AG04449 (cell line): ENCODE data around the gene TFPI.
A peak's percentile ranks its signal among the peaks of the same experiment; 100 is the strongest.

ENCODE experiments used
- CTCF ChIA-PET: fragments of 350-600 bp; formaldehyde crosslinking; extraction: SDS; loops from one replicate; lab custom pipeline; 2021; ENCODE audit warnings: antibody characterized with exemption; lab: Yijun Ruan, JAX
- POLR2A ChIA-PET: fragments of 400-600, 350-600 bp; formaldehyde crosslinking; extraction: SDS; loops from one replicate; lab custom pipeline; 2020; ENCODE audit warnings: antibody characterized with exemption, inconsistent platforms; lab: Yijun Ruan, JAX
- DNase-seq: peaks from one replicate; pipeline ENCODE4 v3.0.0-alpha.2; 2010; ENCODE audit warnings: low read depth, low spot score
- H3K4me3 ChIP-seq: 2 replicates; pipeline ENCODE4 v1.5.1; 2011; ENCODE audit warnings: low read depth, mild to moderate bottlenecking, control low read depth, low read length
- TF ChIP-seq, protein P1 (sequence below): IDR thresholded peaks from one replicate; pipeline ENCODE4 v1.5.1; 2011; ENCODE audit warnings: mild to moderate bottlenecking, moderate library complexity, low read length, control low read depth, inconsistent platforms; ENCODE audit not compliant: insufficient read depth; ENCODE audit errors: missing control alignments

TFPI gene

DNA sequence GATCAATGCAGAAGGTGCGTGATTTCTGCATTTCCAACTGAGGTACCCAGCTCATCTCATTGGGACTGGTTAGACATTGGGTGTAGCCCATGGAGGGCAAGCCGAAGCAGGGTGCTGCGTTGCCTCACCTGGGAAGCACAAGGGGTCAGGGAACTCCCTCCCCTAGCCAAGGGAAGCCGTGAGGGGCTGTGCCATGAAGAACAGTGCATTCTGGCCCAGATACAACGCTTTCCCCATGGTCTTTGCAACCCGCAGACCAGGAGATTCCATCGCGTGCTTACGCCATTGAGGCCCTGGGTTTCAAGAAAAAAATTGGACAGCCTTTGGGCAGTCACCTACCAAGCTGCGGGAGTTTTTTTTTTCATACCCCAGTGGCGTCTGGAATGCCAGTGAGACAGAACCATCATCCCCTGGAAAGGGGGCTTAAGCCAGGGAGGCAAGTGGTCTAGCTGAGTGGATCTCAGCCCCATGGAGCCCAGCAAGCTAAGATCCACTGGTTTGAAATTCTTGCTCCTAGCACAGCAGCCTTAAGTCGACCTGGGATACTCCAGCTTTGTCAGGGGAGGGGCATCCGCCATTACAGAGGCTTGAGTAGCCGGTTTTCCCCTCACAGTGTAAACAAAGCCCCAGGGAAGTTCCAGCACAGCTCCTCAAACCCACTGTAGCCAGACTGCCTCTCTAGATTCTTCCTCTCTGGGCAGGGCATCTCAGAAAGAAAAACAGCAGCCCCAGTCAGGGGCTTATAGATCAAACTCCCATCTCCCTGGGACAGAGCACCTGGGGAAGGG lies 21.7 kb downstream of the TFPI start:
- ChIA-PET POLR2A (no interaction called here), CTCF (interaction anchor here (1.2 to 1.7 kb wide), 2 partner anchors 32 to 48 kb away, joined by 3 to 6 read pairs; no protein-coding TSS in a partner anchor)
- TF ChIP-seq, protein P1, sequence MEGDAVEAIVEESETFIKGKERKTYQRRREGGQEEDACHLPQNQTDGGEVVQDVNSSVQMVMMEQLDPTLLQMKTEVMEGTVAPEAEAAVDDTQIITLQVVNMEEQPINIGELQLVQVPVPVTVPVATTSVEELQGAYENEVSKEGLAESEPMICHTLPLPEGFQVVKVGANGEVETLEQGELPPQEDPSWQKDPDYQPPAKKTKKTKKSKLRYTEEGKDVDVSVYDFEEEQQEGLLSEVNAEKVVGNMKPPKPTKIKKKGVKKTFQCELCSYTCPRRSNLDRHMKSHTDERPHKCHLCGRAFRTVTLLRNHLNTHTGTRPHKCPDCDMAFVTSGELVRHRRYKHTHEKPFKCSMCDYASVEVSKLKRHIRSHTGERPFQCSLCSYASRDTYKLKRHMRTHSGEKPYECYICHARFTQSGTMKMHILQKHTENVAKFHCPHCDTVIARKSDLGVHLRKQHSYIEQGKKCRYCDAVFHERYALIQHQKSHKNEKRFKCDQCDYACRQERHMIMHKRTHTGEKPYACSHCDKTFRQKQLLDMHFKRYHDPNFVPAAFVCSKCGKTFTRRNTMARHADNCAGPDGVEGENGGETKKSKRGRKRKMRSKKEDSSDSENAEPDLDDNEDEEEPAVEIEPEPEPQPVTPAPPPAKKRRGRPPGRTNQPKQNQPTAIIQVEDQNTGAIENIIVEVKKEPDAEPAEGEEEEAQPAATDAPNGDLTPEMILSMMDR = no peak
- no peak overlapping the region for H3K4me3 ChIP-seq
- DNase-seq = no peak

DNA sequence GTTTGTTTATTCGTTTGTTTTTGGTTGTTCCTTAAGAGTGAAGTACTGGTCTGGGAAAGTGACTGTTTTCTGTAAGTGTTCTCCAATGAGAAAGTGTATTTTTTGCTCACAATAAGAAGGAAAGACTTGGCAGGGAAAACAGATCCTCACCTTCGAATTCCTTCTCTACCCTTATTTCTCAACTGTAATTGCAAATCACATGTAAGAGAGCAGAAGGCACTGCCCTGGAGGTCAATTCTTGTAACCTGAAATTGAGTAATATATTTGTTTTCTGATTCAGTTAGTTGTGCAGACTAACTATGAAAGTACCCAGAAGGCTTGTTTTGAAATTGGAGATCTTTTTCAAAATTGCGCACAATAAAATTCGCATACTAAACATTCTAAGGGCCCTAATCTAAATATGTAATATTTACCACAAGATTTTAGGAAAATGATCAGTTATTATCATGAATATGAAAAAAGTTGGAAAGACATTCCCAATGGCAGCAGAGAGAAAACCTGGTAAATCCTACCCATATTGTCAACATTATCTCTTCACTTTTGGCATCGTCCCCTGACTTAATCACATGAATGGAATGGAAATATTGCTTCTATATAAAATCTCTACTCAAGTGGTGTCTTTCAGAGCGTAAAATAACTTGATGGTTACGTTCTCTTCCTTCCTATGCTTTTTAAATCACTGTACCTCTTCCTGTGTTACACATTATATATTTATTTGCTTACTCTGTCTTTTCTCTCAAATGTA lies 24.1 kb downstream of the TFPI start:
- TF ChIP-seq, protein P1 = no peak
- CTCF ChIA-PET = interaction anchor here (0.8 to 1.5 kb wide), 2 partner anchors 30 to 51 kb away, joined by 3 to 5 read pairs; no protein-coding TSS in a partner anchor
- DNase-seq = no peak
- H3K4me3 ChIP-seq = no peak overlapping the region
- POLR2A ChIA-PET = no interaction called here

DNA sequence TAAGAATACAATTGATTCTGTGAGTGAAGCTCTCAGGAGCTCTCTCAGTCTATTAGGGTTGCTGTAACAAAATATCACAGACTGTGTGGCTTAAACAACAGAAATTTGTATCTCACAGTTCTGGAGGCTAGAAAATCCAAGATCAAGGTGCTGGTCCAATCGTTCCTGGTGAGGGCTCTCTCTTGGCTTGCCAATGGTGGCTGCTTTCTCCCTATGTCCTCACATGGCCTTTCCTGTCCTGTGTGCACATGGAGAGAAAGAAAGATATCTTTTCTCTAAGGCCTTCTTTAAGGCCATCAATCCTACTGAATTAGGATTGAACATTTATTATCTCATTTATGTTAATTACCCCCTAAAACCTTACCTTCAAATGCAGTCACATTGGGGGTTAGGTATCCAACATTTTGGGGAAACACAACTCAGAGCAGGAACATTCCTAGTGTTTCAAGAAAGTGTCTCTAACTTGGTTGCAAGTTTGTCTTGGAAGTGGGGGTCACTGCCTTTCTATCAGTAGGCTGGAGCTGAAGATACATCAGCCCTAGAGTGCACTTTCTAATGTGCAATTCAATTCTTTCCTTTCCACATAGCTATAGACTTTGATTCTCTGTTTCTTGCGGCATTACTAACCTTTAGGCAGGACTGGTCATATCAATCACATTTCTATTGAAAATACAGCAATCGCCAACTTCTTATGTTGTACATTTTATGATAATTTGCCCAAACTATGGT lies 24.8 kb downstream of the TFPI start:
- no peak for DNase-seq
- POLR2A ChIA-PET = no interaction called here
- CTCF ChIA-PET = interaction anchor here (1.5 kb wide), 1 partner anchor 30 kb away, joined by 3 read pairs; no protein-coding TSS in a partner anchor
- no peak overlapping the region for H3K4me3 ChIP-seq
- TF ChIP-seq, protein P1 = no peak

DNA sequence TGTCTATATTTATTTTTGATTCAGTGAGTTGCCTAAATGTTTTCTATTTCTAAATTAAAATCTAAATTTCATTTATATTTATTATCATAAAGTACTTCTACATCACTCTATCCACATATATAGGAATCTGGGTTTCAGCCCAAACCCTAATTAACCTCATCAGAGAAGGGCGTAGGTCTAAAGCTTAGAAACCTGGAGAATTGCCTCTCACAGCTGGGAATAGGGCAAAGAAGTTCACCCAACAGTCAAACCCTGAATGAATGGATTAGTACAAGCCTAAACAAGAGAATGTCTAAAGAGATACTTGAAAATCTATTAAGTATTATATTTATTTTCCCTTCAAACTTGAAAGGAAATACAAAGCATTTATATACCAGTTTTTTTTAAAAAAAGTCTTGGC lies 26.2 kb downstream of the TFPI start:
- TF ChIP-seq, protein P1 = no peak
- ChIA-PET CTCF (interaction anchor here (0.6 to 1.0 kb wide), 2 partner anchors 27 to 53 kb away, joined by 3 to 5 read pairs; no protein-coding TSS in a partner anchor), POLR2A (no interaction called here)
- H3K4me3 ChIP-seq = no peak overlapping the region
- DNase-seq = no peak

DNA sequence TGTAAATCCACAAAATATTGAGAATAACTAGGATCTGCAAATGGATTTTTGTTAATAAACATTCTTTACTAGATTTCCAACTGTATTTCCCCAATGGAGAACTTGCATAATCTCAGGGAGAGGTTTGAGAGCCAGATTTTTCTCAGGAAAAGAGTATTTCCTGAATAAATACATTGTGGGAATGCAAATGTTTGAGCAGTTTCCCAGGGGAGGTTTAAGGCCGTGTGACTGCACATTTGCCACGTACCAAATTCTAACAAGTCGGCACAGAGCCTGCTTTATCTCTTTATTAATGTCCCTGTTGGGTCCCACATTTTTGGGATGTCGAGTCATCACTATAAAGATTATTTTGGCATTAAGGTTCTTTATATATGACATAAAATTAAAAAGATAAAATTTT lies 27.0 kb downstream of the TFPI start:
- ChIA-PET POLR2A (no interaction called here), CTCF (interaction anchor here (0.7 to 2.4 kb wide), 4 partner anchors 10 to 54 kb away, joined by 3 to 17 read pairs (median 7); no protein-coding TSS in a partner anchor)
- DNase-seq = peak; percentile 70
- TF ChIP-seq, protein P1 = no peak
- no peak overlapping the region for H3K4me3 ChIP-seq

DNA sequence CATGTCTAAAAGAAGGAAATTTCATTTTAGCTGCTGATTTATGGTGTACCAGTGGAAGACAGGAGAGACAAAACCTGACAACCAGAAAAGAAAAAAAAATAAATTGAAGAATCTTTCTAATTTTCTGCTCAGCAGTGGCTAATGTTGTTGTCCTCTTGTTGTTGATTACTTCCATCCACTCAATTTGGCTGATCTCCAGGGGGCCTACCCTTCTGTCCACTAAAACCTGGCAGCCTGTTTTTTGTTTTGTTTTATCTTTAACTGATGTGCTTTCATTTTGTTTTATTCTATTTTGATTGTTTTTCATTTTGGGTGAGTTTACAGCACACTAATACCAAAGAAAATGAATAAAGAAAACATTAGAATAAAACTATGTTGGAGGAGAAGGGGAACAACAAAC lies 27.4 kb downstream of the TFPI start:
- CTCF ChIA-PET = interaction anchor here (0.7 to 2.4 kb wide), 6 partner anchors 8 to 55 kb away, joined by 3 to 17 read pairs (median 6); no protein-coding TSS in a partner anchor
- no peak overlapping the region for H3K4me3 ChIP-seq
- no peak for DNase-seq
- TF ChIP-seq, protein P1 = no peak
- POLR2A ChIA-PET = no interaction called here
